Gastroesophageal sphincter (tissue), 3 donors: Measurements from ENCODE around the gene ENOX1.

Experiments used
- CTCF ChIP-seq, 4 experiments: fragments of 200-600 bp in 2 of 4; fragments of 450-650 bp in 2 of 4; sonication (generic) in 1 of 4; IDR thresholded peaks; one replicate each; pipeline ENCODE4 v1.5.1; 2017 to 2019; ENCODE audit warnings: antibody characterized with exemption in 4 of 4, mild to moderate bottlenecking in 2 of 4, moderate library complexity in 2 of 4
- POLR2A ChIP-seq, 2 donors: fragments of 450-650 bp; IDR thresholded peaks; one replicate each; pipeline ENCODE4 v1.6.1; 2017; ENCODE audit warnings: antibody characterized with exemption in 2 of 2, mild to moderate bottlenecking in 2 of 2, moderate library complexity in 1 of 2

- TF ChIP-seq CTCF (IDR thresholded peaks at IDR 0.05) (no peak), POLR2A (IDR thresholded peaks at IDR 0.05) (no peak)
Observed at GRCh38 chr13:43629691-43630480, 156.9 kb downstream of the ENOX1 start.
